GM23338 (cell line): Measurements from ENCODE around the gene STAT6. TPM values are rescaled to one million over a fixed set of nuclear protein-coding genes. Genes with fewer than 3 reads are reported as not detected.

ENCODE experiments used
- ATAC-seq: fragments of 200-7000 bp; cut with Tn5 transposase; 3 replicates; pipeline ENCODE4 v1.9.1; 2020
- DNase-seq: peaks from one replicate; pipeline ENCODE4 v3.0.0-alpha.2; 2015; ENCODE audit warnings: low spot score
- H2AFZ ChIP-seq: fragments of 200-600 bp; sonication (generic); 2 replicates; pipeline ENCODE4 v1.8.0; 2016; ENCODE audit warnings: antibody characterized with exemption, mild to moderate bottlenecking, moderate library complexity
- H3F3A ChIP-seq: fragments of 200-600 bp; sonication (generic); replicated peaks from 2 replicates; pipeline ENCODE4 v1.8.0; 2017; ENCODE audit warnings: antibody characterized with exemption, mixed run types, low read depth
- H3K27ac ChIP-seq: fragments of 200-600 bp; sonication (generic); 2 replicates; pipeline ENCODE4 v1.6.1; 2016; ENCODE audit warnings: low read depth
- H3K27me3 ChIP-seq: fragments of 200-600 bp; sonication (generic); 2 replicates; pipeline ENCODE4 v1.8.0; 2016; ENCODE audit warnings: mild to moderate bottlenecking, mixed run types, moderate library complexity; ENCODE audit not compliant: insufficient read depth
- H3K36me3 ChIP-seq: fragments of 200-600 bp; sonication (generic); 2 replicates; pipeline ENCODE4 v1.8.0; 2016; ENCODE audit warnings: mild to moderate bottlenecking; ENCODE audit not compliant: insufficient read depth
- H3K4me1 ChIP-seq: fragments of 200-600 bp; sonication (generic); 2 replicates; pipeline ENCODE4 v1.8.0; 2016; ENCODE audit warnings: mild to moderate bottlenecking, moderate library complexity; ENCODE audit not compliant: insufficient read depth
- H3K4me2 ChIP-seq: fragments of 200-600 bp; sonication (generic); 2 replicates; pipeline ENCODE4 v1.7.1; 2017; ENCODE audit warnings: mixed run types
- H3K4me3 ChIP-seq: fragments of 200-600 bp; sonication (generic); 2 replicates; pipeline ENCODE4 v1.6.1; 2016; ENCODE audit warnings: mixed run types
- H3K79me2 ChIP-seq: fragments of 200-600 bp; sonication (generic); replicated peaks from 2 replicates; pipeline ENCODE4 v1.8.0; 2017; ENCODE audit warnings: mild to moderate bottlenecking; ENCODE audit not compliant: insufficient read depth
- H3K9me2 ChIP-seq: fragments of 200-600 bp; sonication (generic); 2 replicates; pipeline ENCODE4 v1.8.0; 2017; ENCODE audit not compliant: insufficient read depth
- H4K20me1 ChIP-seq: fragments of 200-600 bp; sonication (generic); replicated peaks from 2 replicates; pipeline ENCODE4 v1.8.0; 2017; ENCODE audit warnings: mild to moderate bottlenecking; ENCODE audit not compliant: insufficient read depth
- H3K27ac Mint-ChIP-seq: 2 replicates; pipeline ENCODE4 v1.8.0; 2020; ENCODE audit warnings: inconsistent platforms, mild to moderate bottlenecking, moderate library complexity, mixed read lengths
- H3K27me3 Mint-ChIP-seq: 3 replicates; pipeline ENCODE4 v1.8.0; 2022; ENCODE audit warnings: low read depth, mild to moderate bottlenecking, moderate library complexity, mixed read lengths, inconsistent platforms; ENCODE audit not compliant: insufficient read depth, poor library complexity
- H3K36me3 Mint-ChIP-seq: 3 replicates; pipeline ENCODE4 v1.8.0; 2021; ENCODE audit warnings: low read depth, mild to moderate bottlenecking, inconsistent platforms, moderate library complexity, mixed read lengths
- H3K4me1 Mint-ChIP-seq: 3 replicates; pipeline ENCODE4 v1.8.0; 2020; ENCODE audit warnings: mild to moderate bottlenecking, inconsistent platforms, mixed read lengths
- H3K4me3 Mint-ChIP-seq: 3 replicates; pipeline ENCODE4 v1.8.0; 2021; ENCODE audit warnings: moderate library complexity, mild to moderate bottlenecking, inconsistent platforms, mixed read lengths
- H3K9me3 Mint-ChIP-seq: 3 replicates; pipeline ENCODE4 v1.8.0; 2020; ENCODE audit warnings: moderate library complexity, mild to moderate bottlenecking, inconsistent platforms, mixed read lengths
- CREB1 ChIP-seq: fragments of 250-450 bp; sonication (Bioruptor Pico); IDR thresholded peaks from 2 replicates; pipeline ENCODE4 v1.5.0; 2020; ENCODE audit warnings: low read depth, mild to moderate bottlenecking, moderate library complexity
- EZH2 ChIP-seq: fragments of 200-600 bp; sonication (generic); IDR thresholded peaks from one replicate; pipeline ENCODE4 v1.8.0; 2017; ENCODE audit warnings: antibody characterized with exemption, mild to moderate bottlenecking, low read depth; ENCODE audit not compliant: unreplicated experiment
- JUNB ChIP-seq: IDR thresholded peaks from one replicate; pipeline ENCODE4 v1.6.1; 2016; ENCODE audit warnings: antibody characterized with exemption; ENCODE audit not compliant: unreplicated experiment
- NANOG ChIP-seq: IDR thresholded peaks from 2 replicates; pipeline ENCODE4 v1.6.1; 2016; ENCODE audit warnings: antibody characterized with exemption, borderline replicate concordance
- POLR2AphosphoS5 ChIP-seq: IDR thresholded peaks from 2 replicates; pipeline ENCODE4 v1.6.1; 2016; ENCODE audit warnings: antibody characterized with exemption, low read depth
- ZNF114 ChIP-seq: fragments of 250-450 bp; sonication (Bioruptor Pico); IDR thresholded peaks from 2 replicates; pipeline ENCODE4 v1.5.0; 2020; ENCODE audit warnings: mild to moderate bottlenecking, moderate library complexity
- polyA plus RNA-seq: library from polyadenylated mRNA; unstranded; fragments of >200 nt; fragmentation: Nextera tagmentation; extraction: Ambion mirVana; gene quantifications from 2 replicates; pipeline ENCODE4 v1.2.1, GENCODE V29; 2016
- total RNA-seq: library from RNA; depleted of rRNA; stranded (reverse); fragments of >200 nt; shearing (Covaris generic); gene quantifications from 2 replicates; pipeline ENCODE4 v1.2.3, GENCODE V29; 2014
- TF ChIP-seq, protein P1 (sequence below): fragments of 250-450 bp; sonication (Bioruptor Pico); IDR thresholded peaks from 2 replicates; pipeline ENCODE4 v1.5.0; 2020; ENCODE audit warnings: mild to moderate bottlenecking, moderate library complexity
- TF ChIP-seq, protein P2 (sequence below): IDR thresholded peaks from 2 replicates; pipeline ENCODE4 v1.6.1; 2016; ENCODE audit warnings: antibody characterized with exemption
- TF ChIP-seq, protein P3 (sequence below): IDR thresholded peaks from one replicate; pipeline ENCODE4 v1.6.1; 2018; ENCODE audit warnings: antibody characterized with exemption; ENCODE audit not compliant: unreplicated experiment

The STAT6 gene
- total and polyA plus RNA-seq, 2 experiments from 2014 or later = 14.3 to 28.1 TPM

DNA sequence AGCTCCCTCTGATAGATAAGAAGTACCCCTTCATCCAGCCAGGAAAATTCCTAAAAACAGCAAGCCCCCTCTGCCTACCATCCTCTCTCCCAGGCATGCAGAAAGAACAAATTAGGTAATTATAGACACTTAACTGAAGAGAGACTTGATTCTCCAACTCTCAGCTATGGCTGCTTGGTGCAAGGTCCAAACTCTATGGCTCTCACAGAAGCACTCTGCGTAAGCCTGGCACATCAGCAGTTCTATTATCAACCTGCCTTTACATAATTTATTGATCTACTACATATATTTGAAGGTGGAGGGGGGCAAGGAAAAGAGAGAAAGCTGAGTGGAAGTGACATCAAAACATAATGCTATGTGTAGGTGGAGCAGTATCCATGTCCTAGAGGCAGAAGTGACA, 60.2 kb downstream of the STAT6 start:
- H3K4me3 ChIP-seq = no peak overlapping the region
- H4K20me1 ChIP-seq = peaks cover 4% of the 10 kb centered on the region; the same call in 1 of the 2 replicates
- H3K27ac Mint-ChIP-seq = no peak overlapping the region
- DNase-seq (no peak), ATAC-seq (no peak)
- no peaks in the 10 kb centered on the region; the same call in 1 of the 2 replicates for H3K9me2 ChIP-seq
- H3K27me3 ChIP-seq = no peaks in the 10 kb centered on the region
- no peak overlapping the region for H3K4me3 Mint-ChIP-seq
- no peak overlapping the region for H3K27ac ChIP-seq
- no peaks in the 10 kb centered on the region for H3K79me2 ChIP-seq
- no peaks in the 10 kb centered on the region for H3K4me1 ChIP-seq
- H3K4me1 Mint-ChIP-seq = peaks cover 2% of the 10 kb centered on the region; the same call in 1 of the 3 replicates
- H3F3A ChIP-seq = 0 out of 2 replicates have a peak, but pooled peaks cover 2% of the 10 kb centered on the region
- H3K9me3 Mint-ChIP-seq = no peaks in the 10 kb centered on the region
- no peaks in the 10 kb centered on the region for H3K36me3 ChIP-seq
- H2AFZ ChIP-seq = no peak overlapping the region
- H3K27me3 Mint-ChIP-seq = no peaks in the 10 kb centered on the region
- peaks cover 12% of the 10 kb centered on the region; the same call in 2 of the 3 replicates for H3K36me3 Mint-ChIP-seq
- H3K4me2 ChIP-seq = no peak overlapping the region
- no peak for TF ChIP-seq POLR2AphosphoS5
- no peak for TF ChIP-seq JUNB
- TF ChIP-seq, protein P1, sequence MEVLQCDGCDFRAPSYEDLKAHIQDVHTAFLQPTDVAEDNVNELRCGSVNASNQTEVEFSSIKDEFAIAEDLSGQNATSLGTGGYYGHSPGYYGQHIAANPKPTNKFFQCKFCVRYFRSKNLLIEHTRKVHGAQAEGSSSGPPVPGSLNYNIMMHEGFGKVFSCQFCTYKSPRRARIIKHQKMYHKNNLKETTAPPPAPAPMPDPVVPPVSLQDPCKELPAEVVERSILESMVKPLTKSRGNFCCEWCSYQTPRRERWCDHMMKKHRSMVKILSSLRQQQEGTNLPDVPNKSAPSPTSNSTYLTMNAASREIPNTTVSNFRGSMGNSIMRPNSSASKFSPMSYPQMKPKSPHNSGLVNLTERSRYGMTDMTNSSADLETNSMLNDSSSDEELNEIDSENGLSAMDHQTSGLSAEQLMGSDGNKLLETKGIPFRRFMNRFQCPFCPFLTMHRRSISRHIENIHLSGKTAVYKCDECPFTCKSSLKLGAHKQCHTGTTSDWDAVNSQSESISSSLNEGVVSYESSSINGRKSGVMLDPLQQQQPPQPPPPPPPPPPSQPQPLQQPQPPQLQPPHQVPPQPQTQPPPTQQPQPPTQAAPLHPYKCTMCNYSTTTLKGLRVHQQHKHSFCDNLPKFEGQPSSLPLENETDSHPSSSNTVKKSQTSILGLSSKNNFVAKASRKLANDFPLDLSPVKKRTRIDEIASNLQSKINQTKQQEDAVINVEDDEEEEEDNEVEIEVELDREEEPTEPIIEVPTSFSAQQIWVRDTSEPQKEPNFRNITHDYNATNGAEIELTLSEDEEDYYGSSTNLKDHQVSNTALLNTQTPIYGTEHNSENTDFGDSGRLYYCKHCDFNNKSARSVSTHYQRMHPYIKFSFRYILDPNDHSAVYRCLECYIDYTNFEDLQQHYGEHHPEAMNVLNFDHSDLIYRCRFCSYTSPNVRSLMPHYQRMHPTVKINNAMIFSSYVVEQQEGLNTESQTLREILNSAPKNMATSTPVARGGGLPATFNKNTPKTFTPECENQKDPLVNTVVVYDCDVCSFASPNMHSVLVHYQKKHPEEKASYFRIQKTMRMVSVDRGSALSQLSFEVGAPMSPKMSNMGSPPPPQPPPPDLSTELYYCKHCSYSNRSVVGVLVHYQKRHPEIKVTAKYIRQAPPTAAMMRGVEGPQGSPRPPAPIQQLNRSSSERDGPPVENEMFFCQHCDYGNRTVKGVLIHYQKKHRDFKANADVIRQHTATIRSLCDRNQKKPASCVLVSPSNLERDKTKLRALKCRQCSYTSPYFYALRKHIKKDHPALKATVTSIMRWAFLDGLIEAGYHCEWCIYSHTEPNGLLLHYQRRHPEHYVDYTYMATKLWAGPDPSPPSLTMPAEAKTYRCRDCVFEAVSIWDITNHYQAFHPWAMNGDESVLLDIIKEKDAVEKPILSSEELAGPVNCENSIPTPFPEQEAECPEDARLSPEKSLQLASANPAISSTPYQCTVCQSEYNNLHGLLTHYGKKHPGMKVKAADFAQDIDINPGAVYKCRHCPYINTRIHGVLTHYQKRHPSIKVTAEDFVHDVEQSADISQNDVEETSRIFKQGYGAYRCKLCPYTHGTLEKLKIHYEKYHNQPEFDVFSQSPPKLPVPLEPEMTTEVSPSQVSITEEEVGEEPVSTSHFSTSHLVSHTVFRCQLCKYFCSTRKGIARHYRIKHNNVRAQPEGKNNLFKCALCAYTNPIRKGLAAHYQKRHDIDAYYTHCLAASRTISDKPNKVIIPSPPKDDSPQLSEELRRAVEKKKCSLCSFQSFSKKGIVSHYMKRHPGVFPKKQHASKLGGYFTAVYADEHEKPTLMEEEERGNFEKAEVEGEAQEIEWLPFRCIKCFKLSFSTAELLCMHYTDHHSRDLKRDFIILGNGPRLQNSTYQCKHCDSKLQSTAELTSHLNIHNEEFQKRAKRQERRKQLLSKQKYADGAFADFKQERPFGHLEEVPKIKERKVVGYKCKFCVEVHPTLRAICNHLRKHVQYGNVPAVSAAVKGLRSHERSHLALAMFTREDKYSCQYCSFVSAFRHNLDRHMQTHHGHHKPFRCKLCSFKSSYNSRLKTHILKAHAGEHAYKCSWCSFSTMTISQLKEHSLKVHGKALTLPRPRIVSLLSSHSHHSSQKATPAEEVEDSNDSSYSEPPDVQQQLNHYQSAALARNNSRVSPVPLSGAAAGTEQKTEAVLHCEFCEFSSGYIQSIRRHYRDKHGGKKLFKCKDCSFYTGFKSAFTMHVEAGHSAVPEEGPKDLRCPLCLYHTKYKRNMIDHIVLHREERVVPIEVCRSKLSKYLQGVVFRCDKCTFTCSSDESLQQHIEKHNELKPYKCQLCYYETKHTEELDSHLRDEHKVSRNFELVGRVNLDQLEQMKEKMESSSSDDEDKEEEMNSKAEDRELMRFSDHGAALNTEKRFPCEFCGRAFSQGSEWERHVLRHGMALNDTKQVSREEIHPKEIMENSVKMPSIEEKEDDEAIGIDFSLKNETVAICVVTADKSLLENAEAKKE = no peak
- no peak for TF ChIP-seq ZNF114 (CRISPR knock-in tag)
- TF ChIP-seq, protein P2, sequence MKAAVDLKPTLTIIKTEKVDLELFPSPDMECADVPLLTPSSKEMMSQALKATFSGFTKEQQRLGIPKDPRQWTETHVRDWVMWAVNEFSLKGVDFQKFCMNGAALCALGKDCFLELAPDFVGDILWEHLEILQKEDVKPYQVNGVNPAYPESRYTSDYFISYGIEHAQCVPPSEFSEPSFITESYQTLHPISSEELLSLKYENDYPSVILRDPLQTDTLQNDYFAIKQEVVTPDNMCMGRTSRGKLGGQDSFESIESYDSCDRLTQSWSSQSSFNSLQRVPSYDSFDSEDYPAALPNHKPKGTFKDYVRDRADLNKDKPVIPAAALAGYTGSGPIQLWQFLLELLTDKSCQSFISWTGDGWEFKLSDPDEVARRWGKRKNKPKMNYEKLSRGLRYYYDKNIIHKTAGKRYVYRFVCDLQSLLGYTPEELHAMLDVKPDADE = no peak
- TF ChIP-seq, protein P3, sequence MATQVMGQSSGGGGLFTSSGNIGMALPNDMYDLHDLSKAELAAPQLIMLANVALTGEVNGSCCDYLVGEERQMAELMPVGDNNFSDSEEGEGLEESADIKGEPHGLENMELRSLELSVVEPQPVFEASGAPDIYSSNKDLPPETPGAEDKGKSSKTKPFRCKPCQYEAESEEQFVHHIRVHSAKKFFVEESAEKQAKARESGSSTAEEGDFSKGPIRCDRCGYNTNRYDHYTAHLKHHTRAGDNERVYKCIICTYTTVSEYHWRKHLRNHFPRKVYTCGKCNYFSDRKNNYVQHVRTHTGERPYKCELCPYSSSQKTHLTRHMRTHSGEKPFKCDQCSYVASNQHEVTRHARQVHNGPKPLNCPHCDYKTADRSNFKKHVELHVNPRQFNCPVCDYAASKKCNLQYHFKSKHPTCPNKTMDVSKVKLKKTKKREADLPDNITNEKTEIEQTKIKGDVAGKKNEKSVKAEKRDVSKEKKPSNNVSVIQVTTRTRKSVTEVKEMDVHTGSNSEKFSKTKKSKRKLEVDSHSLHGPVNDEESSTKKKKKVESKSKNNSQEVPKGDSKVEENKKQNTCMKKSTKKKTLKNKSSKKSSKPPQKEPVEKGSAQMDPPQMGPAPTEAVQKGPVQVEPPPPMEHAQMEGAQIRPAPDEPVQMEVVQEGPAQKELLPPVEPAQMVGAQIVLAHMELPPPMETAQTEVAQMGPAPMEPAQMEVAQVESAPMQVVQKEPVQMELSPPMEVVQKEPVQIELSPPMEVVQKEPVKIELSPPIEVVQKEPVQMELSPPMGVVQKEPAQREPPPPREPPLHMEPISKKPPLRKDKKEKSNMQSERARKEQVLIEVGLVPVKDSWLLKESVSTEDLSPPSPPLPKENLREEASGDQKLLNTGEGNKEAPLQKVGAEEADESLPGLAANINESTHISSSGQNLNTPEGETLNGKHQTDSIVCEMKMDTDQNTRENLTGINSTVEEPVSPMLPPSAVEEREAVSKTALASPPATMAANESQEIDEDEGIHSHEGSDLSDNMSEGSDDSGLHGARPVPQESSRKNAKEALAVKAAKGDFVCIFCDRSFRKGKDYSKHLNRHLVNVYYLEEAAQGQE = no peak
- no peak for TF ChIP-seq NANOG
- TF ChIP-seq CREB1 (CRISPR knock-in tag) = no peak
- no peak for TF ChIP-seq EZH2
